Immature natural killer cell (primary cell): ENCODE data around the gene NKAPD1. TPM values are rescaled to one million over a fixed set of nuclear protein-coding genes. Genes with fewer than 3 reads are reported as not detected.
"Not testable (repeated sequence)": the region's sequence is repeated elsewhere in the genome, so short reads cannot be mapped to it uniquely, and the experiment has no call there.

Source experiments
- DNase-seq, 3 donors: peaks; one replicate each; pipeline ENCODE4 v3.0.0; 2022; ENCODE audit warnings: mixed read lengths in 1 of 3
- H3K27ac Mint-ChIP-seq, 6 donors: one replicate each; pipeline ENCODE4 v1.8.0; 2020; ENCODE audit warnings: mixed read lengths in 6 of 6, mild to moderate bottlenecking in 5 of 6, inconsistent platforms in 4 of 6, moderate library complexity in 3 of 6
- H3K27me3 Mint-ChIP-seq, 3 donors: one replicate each; pipeline ENCODE4 v1.8.0; 2020 to 2021; ENCODE audit warnings: low read depth in 3 of 3, mild to moderate bottlenecking in 3 of 3, mixed read lengths in 3 of 3, moderate library complexity in 3 of 3, inconsistent platforms in 1 of 3
- H3K36me3 Mint-ChIP-seq, 3 donors: one replicate each; pipeline ENCODE4 v1.8.0; 2020; ENCODE audit warnings: mixed read lengths in 3 of 3, inconsistent platforms in 2 of 3, mild to moderate bottlenecking in 2 of 3
- H3K4me1 Mint-ChIP-seq, 2 donors: one replicate each; pipeline ENCODE4 v1.8.0; 2020; ENCODE audit warnings: inconsistent platforms in 2 of 2, mild to moderate bottlenecking in 2 of 2, mixed read lengths in 2 of 2, moderate library complexity in 1 of 2
- H3K4me3 Mint-ChIP-seq, 5 donors: one replicate each; pipeline ENCODE4 v1.8.0; 2020; ENCODE audit warnings: mild to moderate bottlenecking in 5 of 5, mixed read lengths in 5 of 5, inconsistent platforms in 3 of 5, moderate library complexity in 3 of 5
- H3K9me3 Mint-ChIP-seq, 6 donors: one replicate each; pipeline ENCODE4 v1.8.0; 2020; ENCODE audit warnings: mild to moderate bottlenecking in 6 of 6, mixed read lengths in 6 of 6, inconsistent platforms in 4 of 6, moderate library complexity in 3 of 6
- polyA plus RNA-seq, 3 donors: library from polyadenylated mRNA; unstranded; fragments of 300-500 nt; fragmentation: Illumina TruSeq; gene quantifications; one replicate each; pipeline ENCODE4 v1.2.3, GENCODE V29; 2021

The NKAPD1 gene
- polyA plus RNA-seq, 3 donors from 2014 or later = 5.9 to 13.7 (median 11.4) TPM

- Mint-ChIP-seq H3K36me3 (peaks cover 26 to 68% (median 42%) of the 10 kb centered on the region in 3 donors), H3K27ac (peak overlapping the region in 1 of 6 donors; percentile 34), H3K27me3 (no peaks in the 10 kb centered on the region)
Observed at GRCh38 chr11:112049777-112050176, 24.3 kb upstream of the NKAPD1 start.

GRCh38 chr11:112050721-112051120 is 23.4 kb upstream of the NKAPD1 start:
- H3K36me3 Mint-ChIP-seq = peaks cover 29 to 62% (median 45%) of the 10 kb centered on the region in 3 donors
- H3K27ac Mint-ChIP-seq = no peak overlapping the region
- no peak for DNase-seq
- no peaks in the 10 kb centered on the region for H3K9me3 Mint-ChIP-seq
- no peak overlapping the region for H3K4me3 Mint-ChIP-seq
- H3K4me1 Mint-ChIP-seq = no peaks in the 10 kb centered on the region
- H3K27me3 Mint-ChIP-seq = no peaks in the 10 kb centered on the region

More at GRCh38 chr11:112049777-112050176, 24.3 kb upstream of the NKAPD1 start:
- DNase-seq = no peak
- Mint-ChIP-seq H3K9me3 (no peaks in the 10 kb centered on the region), H3K4me1 (no peaks in the 10 kb centered on the region), H3K4me3 (no peak overlapping the region)

- DNase-seq = no peak
- Mint-ChIP-seq H3K27ac (no peak overlapping the region), H3K9me3 (no peaks in the 10 kb centered on the region), H3K4me1 (no peaks in the 10 kb centered on the region), H3K27me3 (no peaks in the 10 kb centered on the region), H3K4me3 (no peak overlapping the region), H3K36me3 (peaks cover 26 to 57% (median 38%) of the 10 kb centered on the region in 3 donors)
Observed at GRCh38 chr11:112051768-112052167, 22.3 kb upstream of the NKAPD1 start.

- H3K27me3 Mint-ChIP-seq = no peaks in the 10 kb centered on the region
- H3K27ac Mint-ChIP-seq = peak overlapping the region in 1 of 6 donors; percentile 5
- no peak overlapping the region for H3K4me3 Mint-ChIP-seq
- H3K9me3 Mint-ChIP-seq = no peaks in the 10 kb centered on the region
- peaks cover 15 to 47% (median 27%) of the 10 kb centered on the region in 3 donors for H3K36me3 Mint-ChIP-seq
- no peaks in the 10 kb centered on the region for H3K4me1 Mint-ChIP-seq
- DNase-seq = no peak
Observed at GRCh38 chr11:112057170-112057569, 16.9 kb upstream of the NKAPD1 start.

- Mint-ChIP-seq H3K27ac (no peak overlapping the region), H3K4me3 (no peak overlapping the region), H3K9me3 (no peaks in the 10 kb centered on the region), H3K4me1 (no peaks in the 10 kb centered on the region), H3K27me3 (no peaks in the 10 kb centered on the region), H3K36me3 (peaks cover 13 to 47% (median 26%) of the 10 kb centered on the region in 3 donors)
- DNase-seq = no peak
Observed at GRCh38 chr11:112058103-112058502, 16.0 kb upstream of the NKAPD1 start.

GRCh38 chr11:112062923-112063322 is 11.2 kb upstream of the NKAPD1 start:
- Mint-ChIP-seq H3K4me3 (no peak overlapping the region), H3K36me3 (peaks cover 4 to 26% (median 20%) of the 10 kb centered on the region in 3 donors), H3K27me3 (peaks cover 0 to 4% (median 0%) of the 10 kb centered on the region in 3 donors), H3K27ac (no peak overlapping the region), H3K9me3 (no peaks in the 10 kb centered on the region), H3K4me1 (no peaks in the 10 kb centered on the region)
- DNase-seq = no peak

GRCh38 chr11:112082729-112083128 is 8.6 kb downstream of the NKAPD1 start:
- peak overlapping the region in 2 of 6 donors; percentile 10 to 67 for H3K27ac Mint-ChIP-seq
- no peak overlapping the region for H3K4me3 Mint-ChIP-seq
- peaks cover 10 to 36% (median 23%) of the 10 kb centered on the region in 3 donors for H3K36me3 Mint-ChIP-seq
- peaks cover 9 to 13% (median 10%) of the 10 kb centered on the region in 3 donors for H3K27me3 Mint-ChIP-seq
- H3K9me3 Mint-ChIP-seq = no peaks in the 10 kb centered on the region
- no peak for DNase-seq
- peaks cover 29 to 31% of the 10 kb centered on the region in 2 donors for H3K4me1 Mint-ChIP-seq

GRCh38 chr11:112085822-112086421 is 11.8 kb downstream of the NKAPD1 start:
- Mint-ChIP-seq H3K4me1 (peaks cover 47 to 53% of the 10 kb centered on the region in 2 donors), H3K27ac (peak overlapping the region; percentile 92 to 99 (median 98)), H3K4me3 (peak overlapping the region; percentile 92 to 100 (median 99)), H3K36me3 (peaks cover 20 to 43% (median 35%) of the 10 kb centered on the region in 3 donors), H3K9me3 (no peaks in the 10 kb centered on the region), H3K27me3 (peaks cover 10 to 13% (median 11%) of the 10 kb centered on the region in 3 donors)
- DNase-seq = no peak

- no peaks in the 10 kb centered on the region for H3K9me3 Mint-ChIP-seq
- peak; percentile 97 to 98 (median 97) for DNase-seq
- H3K4me1 Mint-ChIP-seq = peaks cover 47 to 59% of the 10 kb centered on the region in 2 donors
- peaks cover 10 to 13% (median 11%) of the 10 kb centered on the region in 3 donors for H3K27me3 Mint-ChIP-seq
- H3K27ac Mint-ChIP-seq = peak within 1 kb of the TSS; percentile 92 to 99 (median 98)
- peaks cover 24 to 49% (median 40%) of the 10 kb centered on the region in 3 donors for H3K36me3 Mint-ChIP-seq
- peak within 1 kb of the TSS; percentile 92 to 100 (median 99) for H3K4me3 Mint-ChIP-seq
Observed at GRCh38 chr11:112086422-112087191, 12.5 kb downstream of the NKAPD1 start, which contains the start of the genes SDHD and TIMM8B. Gene SDHD, plus strand, starts transcription at chr11:112086873. Its CDS starts 35 bp downstream, at chr11:112086908. Gene TIMM8B, minus strand, starts transcription at chr11:112086756. Its CDS starts 33 bp downstream, at chr11:112086723.

- peaks cover 47 to 59% of the 10 kb centered on the region in 2 donors for H3K4me1 Mint-ChIP-seq
- H3K36me3 Mint-ChIP-seq = peaks cover 23 to 55% (median 43%) of the 10 kb centered on the region in 3 donors
- H3K4me3 Mint-ChIP-seq = peak overlapping the region; percentile 92 to 100 (median 99)
- H3K27me3 Mint-ChIP-seq = peaks cover 10 to 13% (median 11%) of the 10 kb centered on the region in 3 donors
- DNase-seq = no peak
- H3K27ac Mint-ChIP-seq = peak overlapping the region; percentile 92 to 99 (median 98)
- H3K9me3 Mint-ChIP-seq = no peaks in the 10 kb centered on the region
Observed at GRCh38 chr11:112087212-112087611, 13.1 kb downstream of the NKAPD1 start.

GRCh38 chr11:112095302-112095701 is 21.2 kb downstream of the NKAPD1 start:
- not testable (repeated sequence) for H3K4me3 Mint-ChIP-seq, H3K27ac Mint-ChIP-seq, H3K4me1 Mint-ChIP-seq, H3K27me3 Mint-ChIP-seq, H3K9me3 Mint-ChIP-seq, DNase-seq
- H3K36me3 Mint-ChIP-seq = peaks cover 29 to 45% (median 37%) of the 10 kb centered on the region in 3 donors

GRCh38 chr11:112096194-112096593 is 22.1 kb downstream of the NKAPD1 start:
- H3K27me3 Mint-ChIP-seq = no peaks in the 10 kb centered on the region
- no peak overlapping the region for H3K27ac Mint-ChIP-seq
- peaks cover 26 to 39% (median 32%) of the 10 kb centered on the region in 3 donors for H3K36me3 Mint-ChIP-seq
- DNase-seq = no peak
- no peak overlapping the region for H3K4me3 Mint-ChIP-seq
- H3K4me1 Mint-ChIP-seq = peaks cover 0 to 5% of the 10 kb centered on the region in 2 donors
- no peaks in the 10 kb centered on the region for H3K9me3 Mint-ChIP-seq

GRCh38 chr11:112097734-112098528 is 23.8 kb downstream of the NKAPD1 start:
- Mint-ChIP-seq H3K4me3 (no peak overlapping the region), H3K4me1 (no peaks in the 10 kb centered on the region), H3K9me3 (no peaks in the 10 kb centered on the region), H3K36me3 (peaks cover 15 to 26% (median 16%) of the 10 kb centered on the region in 3 donors), H3K27ac (peak overlapping the region in 1 of 6 donors; percentile 7), H3K27me3 (no peaks in the 10 kb centered on the region)
- no peak for DNase-seq
